Stimulated activated CD4-positive, alpha-beta T cell treated with anti-CD3 and anti-CD28 coated beads, Interleukin-12 subunit alpha, Interleukin-12 subunit beta, amount 100 ng/mL, for 24 hours (primary cell): ENCODE measurements around the gene MYLK.

Experiments used
- DNase-seq, 2 experiments: peaks; one replicate each; pipeline ENCODE4 v3.0.0-alpha.2; 2020; ENCODE audit warnings: low read depth in 2 of 2

Gene MYLK

DNA sequence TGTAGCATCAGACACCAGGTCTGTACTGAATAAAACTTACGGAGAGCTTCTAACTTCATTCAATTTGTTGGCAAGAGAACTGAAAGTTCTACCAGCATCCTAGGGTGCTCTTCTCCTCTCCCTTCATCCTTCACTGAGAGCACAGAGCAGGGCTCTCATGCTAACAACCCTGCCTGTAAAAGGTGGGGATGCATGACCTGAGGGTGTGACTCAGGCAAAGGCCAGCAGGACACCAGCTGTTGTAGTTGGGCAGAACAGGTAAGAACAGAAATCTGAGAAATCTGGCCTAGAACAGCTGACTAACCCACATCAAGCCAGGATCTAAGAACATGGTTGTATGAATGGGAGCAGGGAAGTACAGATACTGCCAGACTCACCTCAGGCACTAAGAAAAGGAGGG lies 64.2 kb downstream of the MYLK start:
- no peak for DNase-seq

DNA sequence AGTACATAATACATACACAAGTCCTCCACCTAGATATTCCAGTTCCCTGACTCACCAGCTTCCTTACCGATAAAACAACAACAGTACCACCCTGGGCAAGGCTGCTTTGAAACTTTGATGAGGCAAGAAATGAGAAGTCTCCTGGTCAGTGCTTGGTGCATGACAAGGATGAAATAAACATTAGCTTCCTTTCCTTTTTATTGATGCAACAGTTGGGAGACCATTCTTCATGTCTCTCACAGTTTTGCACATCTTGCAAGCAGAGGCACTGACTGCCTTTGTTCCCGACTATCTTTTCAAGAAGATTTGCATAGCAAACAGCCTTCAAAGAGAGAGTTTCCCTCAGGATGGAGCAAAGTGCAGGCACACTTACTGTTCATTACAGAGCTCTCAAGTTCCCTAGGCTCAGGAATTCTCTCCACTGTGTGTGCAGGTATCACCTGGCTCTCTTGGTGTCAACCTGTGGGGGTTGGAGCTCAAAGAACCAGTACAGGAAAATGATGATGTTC lies 65.2 kb downstream of the MYLK start:
- no peak for DNase-seq

GRCh38 chr3:123818324-123818920 lies 65.7 kb downstream of the MYLK start:
- DNase-seq = no peak

DNA sequence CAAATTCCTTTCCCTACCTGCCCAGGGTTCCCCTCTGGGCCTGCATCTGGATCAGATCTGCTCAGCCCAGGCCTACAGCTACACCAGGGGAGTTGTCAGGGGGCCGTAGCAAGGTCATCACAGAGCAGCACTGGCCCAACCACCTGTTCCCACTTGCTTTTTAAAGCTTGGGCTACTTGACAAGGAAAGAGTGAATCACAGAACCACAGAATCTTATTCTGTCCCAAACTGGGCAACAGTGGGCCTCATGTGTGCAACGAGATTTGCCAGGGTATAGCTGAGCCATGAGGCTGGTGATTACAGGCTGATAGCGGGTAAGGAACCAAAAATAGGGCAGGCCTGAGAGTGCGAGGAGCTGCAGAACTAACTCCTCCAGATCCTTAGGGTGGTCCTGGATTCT lies 66.7 kb downstream of the MYLK start:
- DNase-seq = no peak

- no peak for DNase-seq
These were observed 67.4 kb downstream of the MYLK start for GRCh38 chr3:123816673-123817207.

- no peak for DNase-seq
These were observed 68.2 kb downstream of the MYLK start for GRCh38 chr3:123815981-123816380.

GRCh38 chr3:123813876-123814275 lies 70.3 kb downstream of the MYLK start:
- DNase-seq = no peak

GRCh38 chr3:123809597-123809996 lies 74.5 kb downstream of the MYLK start:
- DNase-seq = no peak

- DNase-seq = no peak
These were observed 75.3 kb downstream of the MYLK start for GRCh38 chr3:123808812-123809211.

DNA sequence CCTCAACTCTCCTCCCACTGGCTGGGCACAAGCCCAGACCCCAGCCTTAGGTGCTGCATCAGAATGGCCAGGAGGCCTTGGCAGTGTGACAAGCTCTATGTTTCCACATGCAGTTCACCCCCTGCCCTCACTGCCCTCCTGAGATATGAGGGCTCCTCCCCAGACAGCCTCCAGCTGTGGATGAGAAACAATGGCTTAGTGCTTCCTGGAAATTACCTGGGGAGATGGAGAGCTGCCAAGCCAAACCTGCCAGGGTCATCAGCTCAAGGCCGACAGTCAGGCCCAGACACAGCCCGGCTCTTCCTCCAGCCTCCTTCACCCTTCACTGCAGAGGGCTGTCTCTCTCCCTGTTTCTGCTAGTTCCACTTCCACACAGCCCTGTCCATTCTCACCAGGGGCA lies 76.3 kb downstream of the MYLK start:
- no peak for DNase-seq

DNA sequence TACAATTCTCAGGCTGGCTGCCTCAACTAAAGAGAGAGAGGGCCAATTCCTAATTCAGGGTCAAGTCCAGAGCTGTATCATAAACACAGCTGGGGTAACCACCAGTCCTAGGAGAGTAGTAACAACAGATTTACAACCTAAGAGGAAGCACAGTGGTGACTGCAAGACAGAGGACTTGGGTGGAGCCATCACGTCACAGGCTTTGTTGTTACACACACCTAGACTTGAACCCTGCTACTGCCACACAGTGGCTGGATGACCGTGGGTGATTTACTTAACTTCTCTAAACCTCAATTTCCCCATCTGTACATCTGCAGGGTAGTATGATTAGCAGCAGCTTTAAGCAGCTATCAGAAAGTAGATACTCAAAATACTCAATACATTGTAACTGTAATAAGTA lies 78.6 kb downstream of the MYLK start:
- no peak for DNase-seq

DNA sequence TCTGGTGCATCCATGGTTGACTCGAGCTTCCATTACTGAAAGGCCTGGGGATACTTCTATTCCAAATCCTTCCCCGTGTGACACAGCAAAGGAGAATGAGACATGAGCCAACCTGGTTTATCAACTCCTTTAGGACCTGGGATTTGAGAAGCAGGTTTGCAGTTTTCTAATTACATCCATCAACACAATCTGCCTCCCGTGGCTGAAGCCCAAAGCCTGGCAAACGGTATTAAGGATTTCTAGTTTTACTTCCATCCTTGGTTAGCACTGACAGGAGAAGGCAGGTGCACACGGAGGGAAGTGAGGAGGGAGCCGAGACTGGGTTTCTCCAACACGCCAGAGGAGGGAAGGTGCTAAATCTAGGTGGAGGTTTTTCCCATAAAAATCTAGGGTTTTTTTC lies 79.0 kb downstream of the MYLK start:
- DNase-seq = no peak

DNA sequence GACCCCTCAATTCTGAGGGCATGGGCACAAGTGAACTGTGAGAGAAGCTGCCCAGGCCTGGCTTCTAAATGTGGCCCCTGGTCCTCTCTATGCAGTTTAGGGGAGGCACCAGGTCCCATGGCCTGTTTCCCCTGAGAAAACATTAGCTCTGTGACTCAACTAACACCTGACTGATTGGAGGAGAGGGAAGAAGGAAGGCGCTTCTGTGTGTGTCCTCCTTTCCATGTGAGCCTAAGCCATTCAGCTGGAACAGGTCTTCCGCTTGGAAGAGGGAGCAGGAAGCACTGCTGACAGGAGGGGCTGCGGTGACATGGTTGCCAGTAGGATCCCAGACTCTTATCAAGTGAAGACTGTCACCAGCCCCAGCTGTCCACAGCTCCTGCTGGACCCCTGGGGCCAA lies 79.5 kb downstream of the MYLK start:
- DNase-seq = no peak

DNA sequence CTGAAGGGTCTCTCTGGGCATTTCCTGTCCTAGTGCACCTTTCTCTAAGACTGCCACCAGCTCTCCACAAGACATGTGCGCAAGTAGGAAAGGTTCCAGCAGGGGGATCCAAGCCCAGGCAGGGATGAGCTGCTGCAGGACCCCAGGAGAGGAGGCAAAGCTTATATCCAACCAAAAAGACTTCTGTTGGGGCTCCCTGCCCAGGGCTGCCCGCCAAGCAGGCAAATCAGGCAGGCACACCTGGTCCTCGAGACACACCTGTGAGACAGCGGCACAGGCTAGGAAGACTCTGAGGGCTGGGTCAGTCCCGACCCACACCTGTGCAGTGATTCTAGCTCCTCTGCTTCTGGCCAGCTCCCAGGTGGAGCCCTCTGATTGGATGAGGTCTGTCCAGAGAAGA lies 80.6 kb downstream of the MYLK start:
- no peak for DNase-seq

GRCh38 chr3:123802007-123802625 lies 82.0 kb downstream of the MYLK start:
- no peak for DNase-seq

DNA sequence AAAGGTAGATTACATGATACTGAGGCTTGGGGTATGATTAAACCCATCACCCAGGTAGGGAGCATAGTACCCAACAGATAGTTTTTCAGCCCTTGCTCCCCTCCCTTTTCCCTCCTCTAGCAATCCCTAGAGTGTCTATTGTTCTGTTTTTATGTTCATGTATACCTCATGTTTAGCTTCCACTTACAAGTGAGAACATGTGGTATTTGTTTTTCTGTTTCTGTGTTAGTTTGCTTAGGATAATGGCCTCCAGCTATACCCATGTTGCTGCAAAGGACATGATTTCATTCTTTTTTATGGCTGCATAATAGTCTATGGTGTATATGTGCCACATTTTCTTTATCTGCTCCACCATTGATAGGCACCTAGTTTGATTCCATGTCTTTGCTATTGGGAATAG lies 82.7 kb downstream of the MYLK start:
- DNase-seq = no peak

DNA sequence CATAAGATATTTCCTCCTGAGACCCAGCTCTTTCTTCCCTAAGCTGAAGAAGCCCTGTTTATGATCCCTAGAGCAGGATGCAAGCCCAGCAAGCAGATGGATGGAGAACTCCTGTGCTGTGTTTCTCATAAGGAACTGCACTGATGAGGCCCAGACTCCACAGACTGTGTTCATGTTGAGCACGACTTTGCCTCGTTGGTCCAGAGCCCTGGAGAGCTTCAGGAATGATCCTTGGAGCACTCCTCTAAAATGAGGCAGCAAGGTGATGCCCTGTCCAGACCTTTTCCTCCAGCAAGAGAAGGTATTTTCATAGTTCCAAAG lies 83.8 kb downstream of the MYLK start:
- DNase-seq = no peak

- no peak for DNase-seq
These were observed 84.4 kb downstream of the MYLK start for GRCh38 chr3:123799544-123800361.

DNA sequence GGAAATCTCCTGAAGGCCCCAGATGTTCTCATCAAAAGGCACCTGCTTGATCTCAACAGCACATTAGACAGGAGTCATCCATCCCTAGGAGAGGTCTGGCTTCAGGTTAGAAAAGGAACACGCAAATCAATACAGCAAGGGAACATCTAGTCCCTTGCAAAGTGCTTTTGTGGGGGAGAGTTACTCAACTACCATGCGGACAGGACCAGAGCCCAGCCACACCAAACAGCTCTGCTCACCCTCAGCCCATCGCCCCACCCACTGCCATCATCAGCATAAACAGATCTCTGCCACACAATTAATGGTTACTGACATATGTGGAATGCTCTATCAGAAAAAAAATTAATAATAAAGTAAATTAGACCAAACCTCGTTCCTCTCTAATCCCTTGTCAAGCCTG lies 85.6 kb downstream of the MYLK start:
- no peak for DNase-seq

DNA sequence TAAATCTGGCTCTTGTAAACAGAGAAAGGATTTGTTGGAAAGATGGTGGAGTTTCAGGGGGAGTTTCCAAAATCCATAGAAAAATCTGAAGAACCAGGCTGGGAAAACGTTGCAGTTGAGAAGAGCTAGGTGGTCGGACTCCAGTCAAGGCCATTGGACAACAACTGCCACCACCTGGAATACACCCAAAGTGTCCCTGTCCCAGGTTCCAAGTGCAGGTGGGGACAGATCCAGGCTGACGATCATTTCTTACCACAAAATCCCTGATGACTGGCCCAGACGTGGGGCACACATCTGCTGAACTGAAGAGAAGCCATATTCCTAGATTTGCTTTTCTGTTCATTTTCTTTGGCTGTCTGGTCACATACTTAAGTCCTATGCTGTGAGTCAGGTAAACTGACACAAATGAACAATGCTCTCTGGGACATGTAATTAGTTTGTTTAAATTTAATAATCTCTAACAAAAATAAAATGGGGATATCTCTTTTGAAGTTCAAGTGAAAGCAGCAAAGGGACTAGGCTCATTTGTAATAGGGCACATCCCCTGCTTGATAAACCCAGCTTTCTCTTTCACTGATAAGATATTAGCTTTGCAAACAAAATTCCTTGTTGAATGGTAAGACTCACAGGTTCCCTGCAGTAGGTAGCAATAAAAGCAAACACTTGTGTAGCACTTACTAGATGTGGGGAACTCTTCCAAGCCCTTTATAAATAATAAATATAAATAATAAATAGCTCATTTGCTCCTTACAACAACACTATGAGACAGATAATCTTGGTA lies 88.5 kb downstream of the MYLK start:
- no peak for DNase-seq

DNA sequence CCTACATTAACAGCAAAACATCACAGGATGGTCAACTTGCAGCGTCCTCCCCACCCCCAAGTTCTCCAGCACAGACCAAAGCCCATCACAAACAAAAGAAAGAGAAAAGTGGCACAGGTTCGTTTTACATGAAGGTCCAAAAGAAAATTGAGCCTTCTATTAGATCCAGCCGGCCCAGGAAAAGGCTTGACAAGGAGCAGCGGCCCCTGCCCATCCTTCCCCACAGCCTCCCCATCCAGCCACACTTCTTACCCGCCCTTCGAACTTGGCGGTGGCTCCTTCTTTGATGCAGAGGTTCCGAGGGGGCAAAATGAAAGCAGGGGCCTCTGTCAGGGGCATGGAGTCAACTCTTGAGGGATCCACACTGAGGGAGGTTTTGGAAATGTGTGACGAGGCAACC lies 90.7 kb downstream of the MYLK start:
- no peak for DNase-seq
